Stomach smooth muscle (tissue), 2 donors: Measurements from ENCODE around the gene PPP1CB.

ENCODE experiments used
- H3K27ac ChIP-seq: one replicate; pipeline ENCODE4 v1.7.0; 2013; ENCODE audit warnings: mild to moderate bottlenecking, low read length, inconsistent platforms
- H3K27me3 ChIP-seq, 2 donors: one replicate each; pipeline ENCODE4 v1.7.0; 2013; ENCODE audit warnings: low read length in 2 of 2; ENCODE audit not compliant: insufficient read depth in 2 of 2, control insufficient read depth in 1 of 2
- H3K36me3 ChIP-seq, 2 donors: one replicate each; pipeline ENCODE4 v1.7.0; 2013; ENCODE audit warnings: low read length in 2 of 2; ENCODE audit not compliant: control insufficient read depth in 2 of 2, insufficient read depth in 2 of 2
- H3K4me1 ChIP-seq: one replicate; pipeline ENCODE4 v1.7.0; 2013; ENCODE audit warnings: low read length; ENCODE audit not compliant: control insufficient read depth, insufficient read depth
- H3K4me3 ChIP-seq, 2 donors: one replicate each; pipeline ENCODE4 v1.7.0; 2013; ENCODE audit warnings: low read length in 2 of 2
- H3K9ac ChIP-seq, 2 donors: one replicate each; pipeline ENCODE4 v1.7.0; 2013; ENCODE audit warnings: low read length in 2 of 2, mild to moderate bottlenecking in 1 of 2
- H3K9me3 ChIP-seq, 2 donors: one replicate each; pipeline ENCODE4 v1.7.0; 2013; ENCODE audit warnings: low read length in 2 of 2; ENCODE audit not compliant: control insufficient read depth in 2 of 2
- donor health status: healthy.
- donor health status: Pancreatic carcinoma.

The PPP1CB gene

DNA sequence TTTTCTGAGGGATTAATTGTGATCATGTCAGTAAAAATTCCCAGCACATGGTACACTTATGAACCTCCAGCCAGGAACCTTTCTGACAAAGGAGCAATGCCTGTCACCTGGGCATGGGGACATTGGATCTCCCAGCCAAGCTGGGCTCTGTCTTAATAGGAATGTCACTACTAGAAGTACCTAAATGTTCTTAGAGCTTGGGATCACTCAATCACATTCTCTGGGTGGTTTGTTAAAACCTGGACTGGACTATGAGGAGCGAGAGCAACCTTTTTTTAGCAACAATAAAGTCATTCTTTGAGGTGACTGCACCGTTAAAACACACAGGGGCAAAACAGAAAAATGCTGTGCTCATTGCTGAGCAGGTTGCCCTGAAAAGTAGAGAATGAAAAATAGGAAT lies 6.4 kb upstream of the PPP1CB start:
- Histone ChIP-seq H3K36me3 (no peaks in the 10 kb centered on the region), H3K27me3 (no peaks in the 10 kb centered on the region), H3K4me3 (no peak overlapping the region), H3K9ac (no peak overlapping the region), H3K4me1 (peaks cover 15% of the 10 kb centered on the region), H3K9me3 (no peaks in the 10 kb centered on the region), H3K27ac (no peak overlapping the region)

DNA sequence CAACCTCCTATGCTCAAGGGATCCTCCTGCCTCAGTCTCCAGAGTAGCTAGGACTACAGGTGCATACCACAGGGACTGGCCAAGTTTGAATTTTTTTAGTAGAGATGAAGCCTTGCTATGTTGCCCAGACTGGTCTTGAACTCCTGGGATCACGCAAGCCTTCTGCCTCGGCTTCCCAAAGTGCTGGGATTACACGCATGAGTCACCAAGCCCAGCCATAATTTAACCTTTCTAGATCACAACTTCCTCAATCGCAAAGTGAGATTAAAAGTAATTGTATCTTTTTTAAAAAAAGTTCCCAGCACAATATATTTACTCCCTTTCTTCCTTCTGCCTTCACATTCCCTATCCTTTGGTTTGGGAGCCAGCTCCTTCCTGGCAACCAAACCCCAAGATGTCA lies 5.8 kb upstream of the PPP1CB start:
- Histone ChIP-seq H3K4me3 (no peak overlapping the region), H3K27me3 (no peaks in the 10 kb centered on the region), H3K27ac (no peak overlapping the region), H3K9me3 (no peaks in the 10 kb centered on the region), H3K36me3 (no peaks in the 10 kb centered on the region), H3K4me1 (peaks cover 20% of the 10 kb centered on the region), H3K9ac (no peak overlapping the region)

GRCh38 chr2:28746429-28747111 lies 5.1 kb upstream of the PPP1CB start:
- Histone ChIP-seq H3K36me3 (no peaks in the 10 kb centered on the region), H3K4me3 (no peak overlapping the region), H3K27ac (no peak overlapping the region), H3K9ac (no peak overlapping the region), H3K9me3 (no peaks in the 10 kb centered on the region), H3K4me1 (peaks cover 22% of the 10 kb centered on the region), H3K27me3 (no peaks in the 10 kb centered on the region)

GRCh38 chr2:28747714-28748113 lies 3.9 kb upstream of the PPP1CB start:
- Histone ChIP-seq H3K9ac (no peak overlapping the region), H3K27ac (no peak overlapping the region), H3K4me3 (no peak overlapping the region), H3K9me3 (no peaks in the 10 kb centered on the region), H3K36me3 (no peaks in the 10 kb centered on the region), H3K27me3 (no peaks in the 10 kb centered on the region), H3K4me1 (peaks cover 22% of the 10 kb centered on the region)

DNA sequence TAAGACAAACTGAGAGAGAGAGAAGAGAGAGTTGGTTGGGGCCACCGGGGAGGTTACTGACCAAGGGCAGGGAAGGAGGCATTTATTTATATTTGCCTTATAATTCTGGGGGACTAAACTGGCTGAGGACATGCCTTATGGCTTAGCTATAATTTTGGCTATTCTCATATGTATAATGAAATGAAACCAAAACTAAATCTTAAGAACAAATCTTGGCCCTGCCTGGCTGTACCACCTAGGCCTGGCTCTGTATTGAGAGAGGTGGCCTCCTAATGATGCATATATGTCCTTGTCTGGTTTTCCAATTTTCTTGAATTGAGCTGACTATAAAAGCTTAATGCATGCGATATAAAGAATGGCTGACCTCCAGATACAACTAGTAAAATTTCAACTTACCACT lies 3.5 kb upstream of the PPP1CB start:
- Histone ChIP-seq H3K4me1 (peaks cover 22% of the 10 kb centered on the region), H3K9ac (no peak overlapping the region), H3K27ac (no peak overlapping the region)

GRCh38 chr2:28748941-28749340 lies 2.7 kb upstream of the PPP1CB start:
- no peaks in the 10 kb centered on the region for H3K9me3 ChIP-seq
- H3K27ac ChIP-seq: peak overlapping the region; percentile 99
- no peaks in the 10 kb centered on the region for H3K27me3 ChIP-seq
- H3K9ac ChIP-seq: no peak overlapping the region
- no peaks in the 10 kb centered on the region for H3K36me3 ChIP-seq
- no peak overlapping the region for H3K4me3 ChIP-seq
- peaks cover 22% of the 10 kb centered on the region for H3K4me1 ChIP-seq

More for the DNA sequence above, 3.5 kb upstream of the PPP1CB start:
- no peak overlapping the region for H3K4me3 ChIP-seq
- H3K36me3 ChIP-seq: no peaks in the 10 kb centered on the region
- no peaks in the 10 kb centered on the region for H3K27me3 ChIP-seq
- H3K9me3 ChIP-seq: no peaks in the 10 kb centered on the region

GRCh38 chr2:28749526-28749925 lies 2.1 kb upstream of the PPP1CB start:
- H3K27me3 ChIP-seq: no peaks in the 10 kb centered on the region
- peaks cover 26% of the 10 kb centered on the region for H3K4me1 ChIP-seq
- no peaks in the 10 kb centered on the region for H3K36me3 ChIP-seq
- no peak overlapping the region for H3K9ac ChIP-seq
- H3K4me3 ChIP-seq: no peak overlapping the region
- peak overlapping the region; percentile 99 for H3K27ac ChIP-seq
- H3K9me3 ChIP-seq: no peaks in the 10 kb centered on the region

- peaks cover 34% of the 10 kb centered on the region for H3K4me1 ChIP-seq
- peak overlapping the region; percentile 89 to 94 for H3K9ac ChIP-seq
- H3K27ac ChIP-seq: peak overlapping the region; percentile 99
- H3K9me3 ChIP-seq: no peaks in the 10 kb centered on the region
- peak overlapping the region; percentile 76 to 86 for H3K4me3 ChIP-seq
- no peaks in the 10 kb centered on the region for H3K36me3 ChIP-seq
- H3K27me3 ChIP-seq: no peaks in the 10 kb centered on the region
Observed at GRCh38 chr2:28750316-28751251, 1.0 kb upstream of the PPP1CB start.

GRCh38 chr2:28751956-28752630 lies 463 bp downstream of the PPP1CB start:
- peak overlapping the region; percentile 78 to 86 for H3K4me3 ChIP-seq
- no peaks in the 10 kb centered on the region for H3K36me3 ChIP-seq
- H3K27me3 ChIP-seq: no peaks in the 10 kb centered on the region
- peaks cover 37% of the 10 kb centered on the region for H3K4me1 ChIP-seq
- H3K9ac ChIP-seq: peak overlapping the region; percentile 94 to 98
- no peaks in the 10 kb centered on the region for H3K9me3 ChIP-seq
- peak overlapping the region; percentile 99 for H3K27ac ChIP-seq

DNA sequence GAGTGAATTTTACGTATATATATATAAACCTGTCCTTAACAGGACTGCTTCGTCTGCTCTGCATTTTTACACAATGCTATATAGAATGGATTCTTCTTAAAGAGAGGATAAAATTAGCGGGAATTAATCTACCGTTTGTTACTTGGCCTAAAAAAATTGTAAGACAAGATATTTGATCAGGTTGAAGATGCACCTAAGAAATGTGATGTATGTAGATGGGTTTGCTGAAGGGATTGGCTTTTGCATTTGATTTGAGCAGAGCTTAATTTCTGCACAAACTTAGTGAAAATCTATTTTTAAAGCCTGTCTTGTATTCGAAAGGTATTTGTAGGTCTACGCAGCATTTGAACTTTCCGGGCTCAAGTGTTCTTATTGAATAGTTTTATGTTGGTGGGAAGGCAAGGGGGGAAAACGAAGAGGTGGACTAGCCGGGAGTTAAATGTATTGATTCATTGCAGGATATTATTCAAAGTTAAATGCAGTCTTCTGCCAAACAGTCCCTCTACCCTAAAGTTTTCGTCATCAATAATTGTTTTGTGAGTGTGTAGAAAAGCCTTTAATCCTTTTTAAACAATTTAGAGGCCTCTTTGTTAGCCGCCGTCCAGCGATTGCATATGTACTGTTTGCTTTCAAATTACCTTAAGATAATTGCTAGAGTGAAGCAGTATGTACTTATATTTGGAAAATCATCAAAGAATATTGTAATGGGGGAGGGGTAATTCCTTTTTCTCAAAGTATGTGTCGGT lies 1.2 kb downstream of the PPP1CB start:
- Histone ChIP-seq H3K27me3 (no peaks in the 10 kb centered on the region), H3K4me1 (peaks cover 35% of the 10 kb centered on the region), H3K36me3 (no peaks in the 10 kb centered on the region), H3K4me3 (peak overlapping the region; percentile 78 to 86), H3K27ac (peak overlapping the region; percentile 99), H3K9me3 (no peaks in the 10 kb centered on the region), H3K9ac (peak overlapping the region; percentile 94 to 98)
